Right lung (tissue), 5 donors: ENCODE data around the gene TUBAL3. TPM values are rescaled to one million over a fixed set of nuclear protein-coding genes. Genes with fewer than 3 reads are reported as not detected.
A peak's percentile ranks its signal among the peaks of the same experiment; 100 is the strongest.
"Not testable (repeated sequence)": the region's sequence is repeated elsewhere in the genome, so short reads cannot be mapped to it uniquely, and the experiment has no call there.

ENCODE experiments used
- DNase-seq, 2 donors: peaks; one replicate each; pipeline ENCODE4 v3.0.0-alpha.2; 2013
- polyA plus RNA-seq, 5 donors: library from polyadenylated mRNA; unstranded; fragments of 120-200 nt; gene quantifications; one replicate each; pipeline versions ENCODE4 v1.2.1 to v1.2.3, GENCODE V29; 2013; ENCODE audit warnings: inconsistent platforms in 1 of 5, low replicate concordance in 1 of 5; ENCODE audit not compliant: insufficient read length in 5 of 5, insufficient read depth in 1 of 5

TUBAL3 gene
- polyA plus RNA-seq, 5 donors, result 0.09 TPM; not detected in 4

- DNase-seq, result no peak
These were observed 20.1 kb upstream of the TUBAL3 start for GRCh38 chr10:5424751-5425150.

DNA sequence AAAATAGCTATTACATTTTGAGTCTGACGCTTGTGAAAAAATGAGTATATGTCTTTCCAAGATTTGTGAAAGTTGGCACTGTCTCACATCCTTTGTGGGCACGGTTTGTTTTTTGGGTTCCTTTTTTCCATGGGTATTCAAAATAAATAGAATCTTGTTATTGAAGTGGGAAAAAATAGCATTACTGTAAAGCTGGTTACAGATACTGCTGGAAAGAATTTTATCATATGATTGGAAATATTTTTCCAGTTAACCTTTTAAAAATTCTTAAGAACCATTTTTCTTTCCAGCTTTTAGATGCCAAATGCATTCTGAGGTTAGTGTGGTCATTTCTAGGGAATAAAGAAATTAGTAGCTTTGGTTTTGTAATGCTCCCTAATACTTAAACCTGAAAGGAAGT lies 19.1 kb upstream of the TUBAL3 start:
- DNase-seq, result no peak

DNA sequence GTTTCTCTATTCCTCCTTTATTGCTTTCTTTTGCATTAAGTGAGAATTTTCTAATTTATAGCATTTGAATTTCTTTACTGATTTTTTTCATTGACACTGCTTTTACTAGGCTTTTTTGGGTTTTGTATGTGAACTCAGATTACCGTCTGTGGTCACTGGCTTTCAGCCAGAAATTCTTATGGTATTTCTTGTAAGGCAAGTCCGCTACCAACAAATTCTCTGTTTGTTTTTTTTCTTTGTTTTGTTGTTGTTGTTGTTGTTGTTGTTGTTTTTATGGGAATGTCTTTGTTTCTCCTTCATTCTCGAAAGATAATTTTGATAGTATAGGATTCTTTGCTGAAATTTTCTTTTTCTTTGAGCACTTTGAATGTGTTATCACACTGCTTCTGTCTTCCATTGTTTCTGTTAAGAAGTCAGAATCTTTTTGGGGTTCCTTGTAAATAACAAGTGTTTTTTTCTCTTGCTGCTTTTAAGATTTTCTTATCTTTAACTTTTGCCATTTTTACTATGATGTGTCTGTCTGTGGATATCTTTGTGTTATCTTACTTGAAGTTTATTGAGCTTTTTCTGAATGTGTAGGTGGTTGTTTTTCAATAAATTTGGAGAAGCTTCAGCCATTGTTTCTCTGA lies 15.0 kb upstream of the TUBAL3 start:
- DNase-seq, result no peak

DNA sequence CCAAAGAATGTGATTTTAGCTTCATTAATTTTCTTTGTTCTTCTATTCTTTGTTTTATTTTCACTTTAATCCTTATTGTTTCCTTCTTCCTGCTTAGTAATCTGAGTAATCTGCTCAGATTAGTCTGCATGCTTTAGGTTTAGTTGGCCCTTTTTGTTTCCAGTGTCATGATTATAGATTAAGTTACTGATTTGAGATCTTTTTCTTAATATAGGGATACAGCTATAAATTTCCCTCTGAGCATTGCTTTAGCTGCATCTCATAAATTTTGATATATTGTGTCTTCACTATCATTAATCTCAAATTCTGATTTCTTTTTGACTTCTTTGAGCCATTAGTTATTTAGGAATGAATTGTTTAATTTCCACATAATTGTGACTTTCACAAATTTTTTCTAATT lies 14.0 kb upstream of the TUBAL3 start:
- no peak for DNase-seq

GRCh38 chr10:5416981-5417380 lies 12.4 kb upstream of the TUBAL3 start:
- no peak for DNase-seq

DNA sequence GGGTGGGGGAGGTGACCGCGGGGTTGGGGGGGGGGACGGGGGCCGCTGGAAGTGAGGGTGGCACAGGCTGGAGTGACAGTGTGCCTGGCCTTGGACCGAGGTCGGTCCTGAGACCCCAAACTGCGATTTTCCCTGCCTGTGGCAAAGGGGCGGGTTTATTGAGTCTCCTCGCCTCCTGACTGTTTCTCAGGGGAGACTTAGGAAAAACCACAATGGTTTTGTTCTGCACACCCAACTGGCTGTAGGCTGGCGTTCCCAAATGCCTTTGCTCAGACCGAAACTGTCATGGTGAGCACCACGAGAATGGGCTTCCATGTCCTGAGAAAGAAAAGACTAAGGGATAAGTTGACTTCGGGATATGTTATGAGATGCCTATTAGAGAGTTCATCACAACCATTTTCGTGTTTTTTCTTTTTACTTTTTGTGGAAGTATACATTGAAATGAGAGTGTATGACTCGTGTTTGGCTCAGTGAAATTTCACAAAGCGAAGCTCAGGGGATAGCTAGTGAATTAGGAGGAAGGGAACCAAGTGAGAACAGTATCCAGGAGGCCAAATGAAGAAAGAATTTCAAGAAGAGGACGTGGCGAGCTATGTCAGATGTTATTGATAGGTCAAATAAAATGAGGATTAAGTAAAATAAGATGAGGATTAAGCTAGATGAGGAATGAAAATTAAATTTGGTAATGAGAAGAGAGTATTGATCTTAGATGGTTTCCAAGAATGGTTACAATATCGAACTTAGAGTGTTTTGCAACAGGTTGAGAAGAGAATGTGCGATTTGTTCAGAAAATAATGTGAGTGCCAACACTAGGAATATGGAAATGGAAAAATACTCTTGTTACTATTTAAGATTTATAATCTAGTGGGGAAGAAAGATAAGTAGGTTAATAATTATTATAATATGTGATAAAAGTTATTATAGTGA lies 8.6 kb upstream of the TUBAL3 start:
- peak; percentile 5 to 27 for DNase-seq

DNA sequence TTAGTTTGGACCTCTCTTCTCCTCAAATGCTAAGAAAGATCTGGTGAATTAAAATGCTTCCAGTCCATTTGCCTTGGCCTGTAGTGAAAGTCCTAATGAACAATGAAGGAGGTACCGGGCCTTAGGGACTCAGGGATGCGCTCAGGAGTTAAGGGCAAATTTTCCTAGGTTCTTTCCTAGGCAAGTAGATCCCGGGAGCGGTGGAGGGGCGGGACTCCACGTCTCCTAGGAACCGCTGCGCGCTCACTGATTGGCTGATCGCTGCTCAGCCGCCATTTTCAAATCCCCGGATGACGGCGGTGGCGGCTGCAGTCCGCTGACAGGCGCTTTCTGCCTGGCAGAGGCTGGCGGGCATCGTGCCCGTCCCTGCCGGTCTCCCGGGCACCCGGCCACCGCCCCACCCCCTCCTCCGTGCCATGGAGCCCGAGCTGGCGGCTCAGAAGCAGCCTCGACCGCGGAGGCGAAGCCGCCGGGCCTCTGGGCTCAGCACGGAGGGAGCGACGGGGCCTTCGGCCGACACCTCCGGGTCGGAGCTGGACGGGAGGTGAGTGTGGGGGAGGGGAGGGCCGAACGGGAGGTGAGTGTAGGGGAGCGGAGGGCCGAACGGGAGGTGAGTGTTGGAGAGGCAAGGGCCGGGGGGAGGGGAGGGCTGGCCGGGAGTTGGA lies 7.8 kb upstream of the TUBAL3 start, which contains the start of gene NET1:
Gene NET1 (plus strand): TSS at position 281 of the 665 bp plus-strand sequence. CDS start 136 bp downstream, at position 417.
- peak; percentile 81 to 89 for DNase-seq

DNA sequence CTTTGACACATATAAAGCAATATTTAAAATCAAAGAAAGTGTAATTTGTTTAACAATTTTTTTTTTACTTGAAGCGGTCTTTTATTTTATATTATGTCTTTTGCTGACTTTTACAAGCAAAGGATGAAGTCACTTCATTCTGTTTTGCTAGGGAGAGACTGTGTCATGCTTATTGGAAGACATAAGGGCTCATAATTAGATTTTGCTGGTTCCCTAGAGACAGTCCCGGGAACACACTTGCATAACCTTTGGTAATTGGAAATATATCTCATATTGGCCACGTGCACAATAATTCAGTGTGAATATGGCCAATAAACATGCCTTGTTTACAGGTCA lies 7.3 kb upstream of the TUBAL3 start:
- DNase-seq, result no peak

DNA sequence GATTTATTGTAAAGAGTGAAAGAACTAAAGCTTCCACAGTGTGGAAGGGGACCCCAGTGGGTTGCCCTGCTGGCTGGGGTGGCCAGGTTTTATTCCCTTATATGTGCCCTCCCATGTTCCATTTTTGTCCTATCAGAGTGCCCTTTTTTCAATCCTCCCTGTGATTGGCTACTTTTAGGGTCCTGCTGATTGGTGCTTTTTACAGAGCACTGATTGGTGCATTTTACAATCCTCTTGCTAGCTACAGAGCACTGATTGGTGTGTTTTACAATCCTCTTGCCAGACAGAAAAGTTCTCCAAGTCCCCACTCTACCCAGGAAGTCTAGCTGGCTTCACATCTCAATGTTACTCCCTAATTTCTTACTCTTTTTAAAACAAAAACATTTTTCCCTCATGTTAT lies 6.2 kb upstream of the TUBAL3 start:
- DNase-seq, result not testable (repeated sequence)

GRCh38 chr10:5406918-5407317 lies 2.3 kb upstream of the TUBAL3 start:
- DNase-seq, result no peak

GRCh38 chr10:5402798-5403197 lies 1.8 kb downstream of the TUBAL3 start:
- no peak for DNase-seq

DNA sequence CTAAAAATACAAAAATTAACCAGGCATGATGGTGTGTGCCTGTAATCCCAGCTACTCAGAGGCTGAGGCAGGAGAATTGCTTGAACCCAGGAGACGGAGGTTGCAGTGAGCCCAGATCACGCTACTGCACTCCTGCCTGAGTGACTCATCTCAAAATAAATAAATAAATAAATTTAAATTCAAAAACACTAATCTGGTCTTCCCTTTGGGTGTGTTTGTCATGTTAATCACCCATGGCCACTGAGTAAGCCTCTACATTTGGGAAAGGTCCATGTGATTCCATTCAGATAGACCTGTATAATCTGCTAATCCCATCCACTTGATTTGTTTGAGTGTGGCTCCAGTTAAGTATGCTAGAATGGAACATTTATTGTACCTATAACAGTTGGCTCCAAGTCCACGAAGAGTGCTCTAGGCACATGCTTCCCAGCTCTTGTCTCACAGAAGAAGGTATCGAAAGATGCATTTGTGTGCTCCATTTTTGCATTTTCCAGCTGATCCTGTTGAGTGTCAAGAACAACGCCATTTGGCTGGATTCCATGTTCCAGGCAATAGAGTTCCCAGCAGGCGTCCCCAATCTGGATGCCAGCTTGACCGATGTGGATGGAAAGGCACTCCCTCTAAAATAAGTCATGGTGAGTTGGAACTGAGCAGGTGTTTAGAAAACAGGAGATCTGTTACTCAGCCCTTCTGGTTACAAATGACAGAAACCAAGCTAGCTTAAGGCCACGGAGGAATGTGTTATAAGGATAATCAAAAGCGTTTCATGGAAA lies 4.0 kb downstream of the TUBAL3 start:
- no peak for DNase-seq

DNA sequence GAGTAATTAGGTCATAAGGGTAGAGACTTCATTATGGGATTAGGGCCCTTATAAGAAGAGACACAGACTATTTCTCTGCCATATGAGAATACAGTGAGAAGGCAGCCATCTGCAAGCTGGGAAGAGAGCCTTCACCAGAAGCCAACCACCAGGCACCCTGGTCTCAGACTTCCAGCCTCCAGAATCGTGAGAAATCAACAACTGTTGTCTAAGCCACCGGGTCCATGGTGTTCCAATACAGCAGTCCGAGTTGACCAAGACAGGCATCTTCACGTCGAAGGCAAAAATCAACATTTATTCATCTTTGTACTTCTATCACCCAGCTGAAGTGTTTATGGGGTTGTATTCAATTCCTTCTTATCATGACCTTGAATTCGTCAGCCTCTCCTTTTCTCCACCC lies 5.3 kb downstream of the TUBAL3 start:
- DNase-seq, result no peak

GRCh38 chr10:5396556-5397300 lies 7.9 kb downstream of the TUBAL3 start:
- no peak for DNase-seq

DNA sequence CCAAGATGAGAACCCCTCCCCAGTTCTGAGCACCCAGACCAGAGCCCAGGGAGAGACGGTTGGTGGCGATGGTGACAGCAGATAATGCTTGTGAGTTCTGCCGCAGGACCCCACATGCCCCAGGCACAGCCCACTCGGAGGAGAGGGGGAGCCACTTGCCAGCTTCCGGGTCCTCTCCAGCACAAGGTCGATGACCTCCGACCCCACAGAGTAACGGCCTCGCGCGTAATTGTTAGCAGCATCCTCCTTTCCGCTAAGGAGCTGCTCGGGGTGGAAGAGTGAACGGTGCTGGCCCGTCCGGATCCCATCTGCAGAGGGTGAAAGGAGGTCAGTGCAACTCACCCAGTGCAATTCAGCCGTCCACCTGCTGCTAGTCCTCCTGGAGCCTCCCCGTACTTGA lies 9.5 kb downstream of the TUBAL3 start:
- no peak for DNase-seq

- DNase-seq, result no peak
These were observed 11.1 kb downstream of the TUBAL3 start for GRCh38 chr10:5393529-5393928.

- DNase-seq, result no peak
These were observed 12.8 kb downstream of the TUBAL3 start for GRCh38 chr10:5391790-5392189.

GRCh38 chr10:5390607-5391205 lies 13.9 kb downstream of the TUBAL3 start:
- DNase-seq, result no peak

DNA sequence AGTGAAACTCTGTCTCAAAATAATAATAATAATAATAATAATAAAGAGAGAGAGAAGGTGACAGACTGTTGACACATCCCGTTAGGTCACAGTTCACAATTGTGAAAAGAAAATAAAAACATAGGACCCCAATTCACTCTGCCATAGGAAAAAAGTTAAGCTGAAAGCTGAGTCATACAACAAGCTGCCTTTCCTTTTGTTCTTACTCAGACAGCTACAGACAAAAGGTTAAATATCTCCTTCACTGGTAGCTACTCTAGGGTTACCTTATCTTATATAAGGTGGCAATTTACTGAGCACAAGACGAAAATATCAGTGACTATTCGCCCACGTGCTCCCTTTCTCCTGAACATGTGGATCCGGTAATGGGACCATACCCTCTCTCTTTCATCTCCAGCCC lies 17.5 kb downstream of the TUBAL3 start:
- DNase-seq, result no peak

DNA sequence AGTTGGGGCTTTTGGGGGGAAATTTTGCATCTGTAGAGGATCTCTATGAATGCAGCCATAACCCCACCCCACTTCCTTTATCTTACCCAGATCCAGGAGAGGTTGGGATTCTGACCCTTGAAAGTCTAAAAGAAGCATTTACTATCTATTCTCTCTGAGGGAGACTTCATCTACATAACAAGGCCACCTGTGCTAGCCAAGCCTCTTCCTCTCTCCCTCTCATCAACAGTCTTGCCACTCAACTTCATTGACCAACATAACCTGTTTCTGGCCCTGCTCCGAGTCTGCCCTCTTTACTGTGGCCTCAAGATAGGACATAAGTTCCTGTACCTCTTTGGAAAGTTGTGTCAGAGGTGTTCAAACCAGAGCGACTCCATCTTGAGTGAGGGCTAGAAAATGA lies 19.4 kb downstream of the TUBAL3 start:
- DNase-seq, result no peak

- DNase-seq, result no peak
These were observed 23.4 kb downstream of the TUBAL3 start for GRCh38 chr10:5381187-5381586.
